ENCODE results near the gene ELF5.

ELF5 gene

DNA sequence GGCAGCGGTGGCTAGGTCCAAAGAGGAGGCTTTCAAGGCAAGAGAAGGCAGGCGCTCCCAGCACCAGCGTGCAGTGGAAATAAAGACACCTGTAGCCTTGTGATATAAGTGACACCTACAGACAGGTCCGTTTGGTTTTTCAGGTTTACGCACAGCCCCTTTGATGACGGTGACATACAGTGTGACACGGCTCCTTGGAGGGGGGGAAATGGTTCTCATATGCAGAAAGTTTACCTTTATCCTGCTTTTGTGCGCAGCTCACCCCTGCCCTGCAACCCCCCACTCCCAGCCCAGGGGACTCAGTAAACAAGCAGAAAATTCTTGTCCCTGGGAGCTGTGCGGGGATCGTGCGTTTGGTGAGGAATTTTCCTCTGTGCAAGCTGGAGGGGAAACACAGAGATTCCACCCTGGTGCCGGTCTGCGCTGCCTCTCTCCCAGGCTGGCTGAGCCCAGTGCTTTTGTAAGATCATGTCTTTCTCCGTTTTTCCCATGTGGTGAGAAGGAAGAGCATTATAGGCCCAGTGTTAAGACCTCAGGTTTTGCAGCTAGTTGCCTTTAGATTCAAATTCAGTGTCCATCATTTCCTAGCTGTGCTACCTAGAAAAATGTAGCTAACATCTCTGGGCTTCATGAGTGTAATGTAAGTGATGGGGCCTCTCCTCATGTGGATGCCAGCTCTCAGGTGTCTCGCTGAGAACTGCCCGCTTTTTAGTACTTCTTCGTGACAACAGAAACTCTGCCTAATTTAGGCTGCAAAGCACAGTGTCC, at the start of gene ELF5:
Gene ELF5, minus strand, starts transcription at position 113 of the 768 bp plus-strand sequence. CDS start 8,045 bp downstream, outside the sequence.
- no peak for DNase-seq

DNA sequence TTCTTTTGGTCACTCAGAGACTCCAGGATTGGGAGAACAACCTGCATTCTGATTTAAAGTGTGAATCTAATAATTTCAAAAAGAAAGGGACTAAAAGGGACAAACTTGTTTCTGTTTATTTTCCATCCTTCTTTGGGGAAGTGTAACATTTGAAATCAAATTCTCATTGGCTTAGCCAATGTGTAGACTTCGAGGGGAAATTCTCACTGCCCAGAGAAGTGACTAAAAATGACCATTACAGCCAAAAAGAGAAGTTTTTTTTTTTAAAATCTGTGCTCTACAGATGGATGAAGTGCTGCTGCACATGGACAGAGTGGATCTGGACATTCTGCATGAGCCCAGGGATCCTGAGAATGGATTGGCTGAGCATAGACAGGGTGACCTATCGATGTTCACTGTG, 49.4 kb upstream of the ELF5 start:
- no peak for DNase-seq

DNA sequence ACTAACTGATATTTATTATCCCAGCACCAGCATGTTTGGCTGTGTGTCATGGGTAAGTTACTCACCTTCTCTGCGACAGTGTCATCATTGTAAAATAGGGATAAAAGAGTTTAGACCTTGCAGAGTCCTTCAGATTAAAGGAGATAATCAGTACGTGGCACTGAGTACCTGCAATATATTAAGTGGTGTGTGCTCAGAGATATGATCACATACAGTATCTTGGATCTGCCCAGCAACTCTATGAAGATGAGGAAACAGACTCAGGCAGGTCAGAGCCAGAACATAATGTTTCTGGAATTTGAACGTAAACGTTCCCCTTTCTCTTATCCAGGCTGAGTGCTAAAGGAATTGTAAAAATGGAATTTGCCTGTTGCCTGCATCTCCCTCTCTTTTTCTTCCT, 46.9 kb upstream of the ELF5 start:
- no peak for DNase-seq

DNA sequence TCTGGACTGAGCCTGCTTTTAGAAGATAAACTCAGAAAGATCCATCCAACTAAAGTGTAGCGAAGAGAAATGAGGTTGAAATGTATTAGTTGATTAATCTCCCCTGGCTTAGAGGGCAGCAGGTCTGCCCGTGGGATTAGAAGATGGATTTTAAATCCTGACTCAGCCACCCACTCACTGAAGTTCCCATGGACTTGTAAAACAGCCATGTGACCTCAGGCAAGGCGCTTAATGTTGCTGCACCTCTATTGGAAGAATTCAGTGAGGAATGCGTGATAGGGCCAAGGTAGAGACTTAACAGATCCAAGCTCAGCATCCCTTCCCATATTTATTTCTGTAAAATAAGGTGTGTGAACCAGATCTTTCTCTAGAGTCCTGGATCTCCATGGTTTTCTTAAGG, 45.1 kb upstream of the ELF5 start:
- no peak for DNase-seq

GRCh38 chr11:34558211-34558610, 44.6 kb upstream of the ELF5 start:
- DNase-seq = no peak

DNA sequence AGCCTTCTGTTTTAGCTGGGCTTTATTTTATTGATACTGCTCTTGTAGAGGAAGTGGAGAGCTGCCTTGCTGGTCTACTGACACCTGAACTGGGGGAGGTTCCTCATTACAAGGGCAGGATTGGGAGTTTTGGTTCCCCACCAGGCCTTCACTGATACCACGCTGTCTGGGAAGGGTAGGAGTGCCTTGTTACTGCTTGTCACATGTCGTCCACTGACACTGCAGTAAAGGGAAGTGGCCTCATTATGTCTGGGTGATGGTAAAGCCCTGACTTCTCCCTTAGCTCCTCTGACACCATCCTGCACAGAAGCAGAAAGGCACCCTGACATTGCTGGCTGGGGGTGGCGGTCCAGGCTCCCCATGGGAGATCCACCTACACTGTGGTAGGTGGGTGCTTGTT, 38.7 kb upstream of the ELF5 start:
- no peak for DNase-seq

GRCh38 chr11:34549271-34549670, 35.7 kb upstream of the ELF5 start:
- no peak for DNase-seq

DNA sequence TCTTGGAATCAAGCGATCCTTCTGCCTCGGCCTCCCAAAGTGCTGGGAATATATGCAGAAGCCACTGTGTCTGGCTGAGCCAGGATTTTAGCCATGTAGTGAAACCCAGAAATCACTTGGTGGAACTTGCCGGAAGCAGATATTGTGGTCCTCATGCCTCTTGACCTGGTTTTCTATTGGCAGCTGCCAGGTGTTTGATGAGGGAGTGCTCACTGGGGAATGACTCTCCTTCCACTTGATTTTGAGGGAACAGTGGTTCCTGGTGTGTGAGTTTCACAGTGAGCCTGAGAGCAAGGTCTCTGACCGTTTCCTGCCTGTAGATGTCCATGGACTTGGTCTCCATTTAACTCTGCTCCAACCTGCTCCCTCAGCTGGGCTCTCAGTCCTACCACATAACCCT, 34.7 kb upstream of the ELF5 start:
- DNase-seq = no peak

DNA sequence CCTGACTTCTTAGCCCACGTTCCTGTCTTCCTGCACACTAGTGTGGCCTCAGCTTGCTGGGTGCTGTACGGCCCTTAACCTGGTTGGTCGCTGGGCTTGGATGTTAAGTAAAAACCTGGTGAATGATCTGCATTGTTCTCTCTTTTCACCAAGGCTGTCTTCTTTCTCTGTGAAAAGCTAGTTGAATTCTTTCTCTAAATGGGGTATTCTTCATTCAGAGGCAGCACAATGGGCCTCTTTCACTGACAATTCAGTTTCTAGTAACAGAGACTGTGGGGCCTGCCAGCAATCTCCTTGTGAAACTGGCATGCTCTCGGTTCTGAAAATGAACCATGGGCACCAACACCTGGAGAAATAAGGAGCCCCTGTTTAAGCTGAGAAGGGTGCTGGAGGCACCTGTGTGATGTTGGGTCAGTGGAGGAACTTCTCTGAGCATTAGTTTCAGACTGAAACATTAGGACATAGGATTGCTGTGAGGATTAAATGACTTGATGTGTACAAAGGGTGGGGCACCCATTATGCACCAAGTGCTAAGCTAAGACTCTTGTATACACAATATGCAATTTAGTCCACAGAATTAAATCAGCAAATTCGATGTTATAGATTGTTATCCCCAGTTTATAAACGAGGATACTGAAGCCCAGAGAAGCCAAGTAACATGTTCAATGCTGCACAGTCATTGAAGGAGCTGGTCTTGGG, 33.1 kb upstream of the ELF5 start:
- DNase-seq = no peak

DNA sequence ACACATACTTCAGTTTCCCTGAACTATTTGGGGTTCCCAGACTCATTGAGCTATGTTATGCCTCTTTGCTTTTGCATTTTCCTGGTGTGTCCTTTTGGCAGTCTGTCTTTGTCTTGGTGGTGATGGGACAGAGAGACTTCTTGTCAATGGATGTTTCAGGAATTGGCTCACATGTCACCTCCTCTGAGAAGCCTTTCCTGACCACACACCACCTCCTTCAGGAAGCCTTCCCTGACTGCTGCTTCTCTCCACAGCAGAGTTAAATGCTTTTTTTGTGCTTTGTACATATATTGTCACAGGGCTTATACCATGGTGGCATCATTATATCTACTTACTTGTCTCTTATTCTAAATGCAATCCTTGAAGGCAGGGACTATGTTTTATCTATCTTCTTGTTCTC, 28.5 kb upstream of the ELF5 start:
- DNase-seq = no peak

DNA sequence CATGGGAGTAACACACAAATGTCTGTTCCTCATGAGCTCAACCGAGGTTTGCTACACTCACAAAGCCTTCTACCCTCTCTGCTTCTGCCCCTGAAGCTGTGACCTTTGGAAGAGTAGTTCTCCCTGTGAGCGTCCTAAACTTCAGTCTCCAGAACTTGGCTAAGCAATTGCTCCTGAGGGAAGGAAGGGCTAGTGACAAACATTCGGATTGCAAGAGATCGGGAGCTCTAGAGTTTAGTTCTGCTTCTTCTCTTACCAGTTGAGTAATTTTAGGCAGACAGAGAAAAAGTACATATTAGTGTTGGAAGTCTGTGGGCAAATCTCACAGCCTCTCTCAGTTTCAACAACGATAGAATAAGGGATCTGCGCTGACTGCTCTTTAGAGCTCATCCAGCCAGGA, 27.3 kb upstream of the ELF5 start:
- no peak for DNase-seq

DNA sequence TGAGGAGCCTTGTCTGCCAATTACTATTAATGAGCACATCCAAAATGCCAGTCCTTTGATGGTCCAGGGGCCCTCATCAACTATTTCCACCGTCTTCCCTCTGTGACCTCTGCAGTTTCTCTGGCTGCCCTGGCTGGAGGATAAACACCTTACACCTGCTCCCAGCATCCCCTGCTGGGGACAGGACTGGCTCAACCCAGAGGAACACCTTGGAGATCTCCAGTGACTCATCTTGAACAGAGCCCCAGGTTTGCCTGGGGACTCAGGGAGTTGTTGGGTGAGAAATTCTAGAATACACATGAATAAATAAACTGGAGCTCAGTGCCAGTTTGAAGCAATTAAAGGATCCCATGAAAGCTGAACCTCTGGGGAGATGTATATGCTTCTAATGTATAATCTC, 24.0 kb upstream of the ELF5 start:
- no peak for DNase-seq

- DNase-seq = no peak
Observed at GRCh38 chr11:34536056-34536455, 22.5 kb upstream of the ELF5 start.

GRCh38 chr11:34534826-34535225, 21.2 kb upstream of the ELF5 start:
- DNase-seq = no peak

DNA sequence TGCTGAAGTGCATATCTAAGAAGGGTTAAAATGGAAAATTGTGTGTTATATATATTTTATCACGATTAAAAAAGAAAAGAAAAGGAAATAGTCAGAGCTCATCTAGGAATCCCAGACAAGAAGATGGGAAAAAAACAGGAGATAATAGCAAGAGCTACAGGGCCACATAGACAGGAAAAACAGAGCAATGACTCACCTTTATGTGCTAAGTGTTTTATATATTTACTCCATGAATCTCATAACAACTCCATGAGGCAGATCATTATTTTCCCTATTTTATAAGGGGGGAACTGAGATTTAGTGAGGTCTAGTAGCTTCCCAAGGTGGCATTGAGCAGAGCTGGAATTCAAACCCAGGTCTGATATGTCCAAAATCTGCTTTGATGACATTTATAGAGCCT, 18.1 kb upstream of the ELF5 start:
- DNase-seq = no peak

DNA sequence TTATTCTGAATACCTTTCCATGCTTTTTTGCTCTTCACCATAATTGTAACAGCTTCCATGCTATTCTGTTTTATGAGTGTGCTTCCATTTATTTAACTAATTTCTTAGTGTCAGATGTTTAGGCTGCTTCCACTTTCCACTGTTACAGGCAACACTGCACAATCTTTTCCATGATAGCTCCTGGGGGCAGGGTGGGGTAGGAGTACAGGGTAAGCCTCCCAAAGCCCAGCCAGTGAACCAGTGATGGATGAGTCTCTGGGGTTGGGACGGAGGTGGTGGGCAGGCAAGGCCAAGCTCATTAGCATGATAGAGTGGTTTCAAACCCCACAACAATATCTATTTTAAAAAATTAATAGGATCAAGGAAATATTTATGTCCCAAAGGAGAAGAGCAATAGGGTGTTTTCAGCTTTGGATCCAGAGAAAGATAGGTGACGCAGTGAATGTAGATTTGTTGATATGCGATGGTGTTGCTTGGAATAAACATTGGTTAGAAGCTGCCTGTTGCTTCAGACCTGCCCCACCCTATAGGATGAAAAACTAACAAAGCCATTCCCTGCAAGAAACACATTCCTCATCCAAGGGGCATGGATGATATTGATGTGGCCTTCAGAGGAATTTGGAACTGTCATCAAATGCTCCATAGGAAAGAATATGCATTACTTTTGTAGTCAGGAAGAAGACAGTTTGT, 17.1 kb upstream of the ELF5 start:
- no peak for DNase-seq

DNA sequence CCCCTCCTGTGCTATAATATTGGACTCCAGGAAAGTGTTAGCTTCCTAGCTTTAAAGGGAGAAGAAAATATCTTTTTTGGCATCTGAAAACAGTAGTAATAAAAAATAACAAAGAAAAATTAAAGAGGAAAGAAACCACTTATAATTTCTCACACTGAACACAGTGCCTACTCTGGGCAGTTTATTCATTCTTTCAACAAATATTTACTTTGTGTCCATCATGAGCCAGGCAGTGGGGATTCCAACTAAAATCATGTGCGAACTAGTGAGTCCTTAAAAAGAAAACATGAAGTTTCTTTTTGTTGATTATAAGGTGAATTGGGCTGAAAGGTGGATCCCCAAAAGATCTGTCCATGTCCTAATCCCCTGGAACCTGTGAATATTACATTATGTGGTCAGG, 16.0 kb upstream of the ELF5 start:
- DNase-seq = no peak

DNA sequence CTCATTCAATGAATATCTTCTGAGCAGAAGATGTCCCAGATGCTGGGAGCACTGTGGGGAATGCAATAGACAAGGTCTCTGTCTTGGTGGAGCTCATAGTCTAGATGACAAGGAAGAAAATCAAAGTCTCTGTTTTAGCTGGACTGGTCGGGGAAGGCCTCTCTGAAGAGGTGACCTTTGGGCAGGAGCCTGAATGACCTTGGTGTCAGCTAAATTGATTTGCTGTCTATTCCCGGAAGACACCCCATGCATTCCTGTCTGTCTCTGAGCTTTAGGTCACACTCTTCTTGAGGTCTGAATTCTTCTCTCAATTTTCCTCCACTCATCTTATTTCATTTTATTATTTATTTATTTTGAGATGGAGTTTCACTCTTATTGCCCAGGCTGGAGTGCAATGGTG, 14.5 kb upstream of the ELF5 start:
- no peak for DNase-seq

DNA sequence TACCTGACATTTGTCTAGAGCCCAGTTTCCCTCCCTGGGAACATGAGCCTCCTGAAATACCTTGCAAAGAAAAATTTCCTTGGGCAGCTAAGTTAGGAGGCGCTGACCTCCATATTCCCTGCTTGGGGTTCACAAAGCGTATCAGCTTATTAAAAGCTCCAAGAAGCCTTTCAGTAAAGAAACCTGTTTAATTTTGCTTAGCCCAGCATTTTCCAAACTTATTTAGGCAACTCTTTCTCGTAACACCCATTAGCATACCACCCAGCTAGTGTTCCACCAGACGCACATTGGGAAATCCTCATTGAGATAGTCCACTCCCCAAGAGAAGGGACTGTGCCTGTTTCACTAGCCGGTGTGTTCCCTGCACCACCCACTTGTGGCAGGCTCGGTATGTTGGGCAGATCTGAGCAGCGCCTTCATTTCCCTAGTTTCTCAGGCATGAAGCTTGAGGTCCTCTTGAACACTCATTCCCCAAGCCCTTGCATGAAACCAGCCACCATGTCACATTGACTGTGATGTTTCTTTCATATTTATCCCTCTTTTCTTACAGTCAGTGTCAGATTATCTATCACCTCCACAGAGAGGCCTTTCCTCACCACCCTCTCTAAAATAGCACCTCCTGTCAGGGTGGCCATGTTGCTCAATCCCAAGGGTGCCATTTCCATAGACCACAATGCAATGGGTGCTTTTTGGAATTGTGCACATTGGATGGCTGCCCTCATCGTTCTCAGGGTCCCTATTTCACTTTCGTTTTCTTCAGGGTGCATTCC, 12.5 kb upstream of the ELF5 start:
- no peak for DNase-seq

DNA sequence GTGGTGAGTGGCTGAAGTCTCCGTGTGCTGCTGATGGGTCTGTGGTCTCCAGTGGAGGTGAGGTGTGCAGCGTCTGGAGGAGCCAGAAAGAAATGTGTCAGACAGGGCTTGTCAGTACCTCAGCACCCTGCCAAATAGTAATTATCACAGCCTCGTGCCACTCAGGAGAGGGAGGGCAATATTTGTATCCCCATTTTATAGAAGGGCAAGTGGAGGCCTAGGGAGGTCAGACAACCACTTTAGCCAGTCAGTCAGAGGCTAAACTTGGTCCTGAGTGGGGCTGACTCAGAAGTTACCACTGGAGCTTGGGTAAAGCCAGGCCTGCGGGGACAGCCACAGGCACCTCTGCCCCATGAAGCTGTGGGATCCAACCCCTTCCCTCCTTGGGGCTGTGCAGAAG, 11.5 kb upstream of the ELF5 start:
- DNase-seq = no peak

DNA sequence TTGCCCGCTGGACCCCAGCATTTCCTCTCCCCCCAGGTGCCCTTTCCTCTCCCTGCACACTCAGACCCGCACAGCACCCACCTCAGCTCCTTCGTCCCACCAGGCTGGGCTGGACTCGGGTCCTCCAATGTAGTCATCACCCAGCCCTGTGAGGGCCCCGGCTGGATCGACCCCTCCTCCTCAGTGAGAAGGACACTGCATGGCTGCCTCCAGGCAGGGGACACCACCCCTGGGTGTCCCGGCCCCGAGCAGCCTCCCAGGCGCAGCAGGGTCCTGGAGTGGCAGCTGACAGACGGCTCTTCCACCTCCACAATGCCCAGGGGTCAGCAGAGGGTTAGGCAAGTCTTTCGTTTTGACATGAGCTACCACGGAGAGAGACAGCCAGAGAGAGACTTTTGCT, 11.1 kb upstream of the ELF5 start:
- no peak for DNase-seq

DNA sequence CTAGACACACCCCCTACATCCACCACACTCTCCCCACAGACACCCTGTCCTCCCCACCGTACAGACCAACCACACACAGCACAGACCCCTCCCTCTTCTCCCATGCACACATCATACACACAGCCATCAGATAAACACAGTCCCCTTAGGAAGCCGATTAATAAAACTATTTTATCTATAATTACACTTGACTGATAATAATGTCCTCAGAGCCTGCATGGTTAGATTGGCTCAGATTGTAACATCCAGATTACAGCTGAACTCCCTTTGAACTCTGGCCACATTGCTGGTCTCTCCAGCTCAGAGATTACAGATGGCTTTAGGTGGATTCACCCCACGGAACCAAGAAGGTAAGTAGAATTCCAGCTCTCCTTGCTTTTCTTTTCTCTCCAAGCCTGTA, 9.5 kb upstream of the ELF5 start:
- DNase-seq = no peak

DNA sequence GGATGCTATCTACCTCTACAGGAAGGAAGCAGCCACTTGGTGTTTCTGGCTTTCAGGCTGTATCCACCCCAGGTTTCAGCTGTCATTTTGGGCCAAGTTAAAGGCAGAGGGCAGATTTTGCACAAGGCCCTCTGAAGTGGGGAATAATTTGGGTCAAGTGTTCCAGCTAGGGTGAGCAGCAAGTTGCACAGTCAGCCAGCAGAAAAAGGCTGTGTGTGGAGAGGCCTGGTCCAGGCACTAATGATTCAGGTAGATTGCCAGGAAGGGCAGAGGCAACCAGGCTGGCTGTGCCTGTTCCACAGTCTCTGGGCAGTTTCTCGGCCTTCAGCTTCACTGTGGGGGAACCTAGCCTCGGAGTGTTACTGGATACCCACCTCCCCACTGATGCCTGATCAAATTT, 8.6 kb upstream of the ELF5 start:
- no peak for DNase-seq

Data from activated CD4-positive, alpha-beta T cell treated with anti-CD3 and anti-CD28 coated beads, Interleukin-2, Interleukin-6, amounts not matched to agents 100 ng/mL and 50 ng/mL, durations not matched to agents 16 hours and 8 hours (primary cell).